ENCODE data around the gene CNNM3. TPM values are rescaled to one million over a fixed set of nuclear protein-coding genes. Genes with fewer than 3 reads are reported as not detected.

CNNM3 gene
- total and polyA plus RNA-seq, 8 donors, result 4.6 to 107 (median 10.8) TPM

DNA sequence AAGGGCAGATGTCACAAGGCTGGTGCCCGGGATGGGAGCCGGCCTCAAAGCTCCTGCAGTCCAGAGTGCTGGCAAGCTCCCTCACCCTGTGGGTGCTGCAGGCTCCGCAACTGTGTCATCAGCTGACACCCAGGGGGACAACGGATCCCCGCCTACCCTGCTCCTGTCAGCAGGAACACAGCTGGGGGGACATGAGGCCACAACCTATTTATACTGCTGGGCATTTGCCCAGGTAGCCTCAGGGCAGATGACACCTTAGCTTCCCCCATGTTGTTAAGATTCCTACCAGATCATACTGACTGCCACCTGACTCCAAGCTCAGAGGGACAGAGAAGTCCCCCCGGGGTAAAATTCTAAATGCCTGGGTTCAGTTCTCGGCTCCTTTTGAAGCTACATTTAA is 26.5 kb downstream of the CNNM3 start:
- Histone ChIP-seq H3K27ac (no peak overlapping the region), H3K9me3 (no peaks in the 10 kb centered on the region), H3K4me3 (no peak overlapping the region), H3K4me1 (peaks cover 11 to 19% (median 17%) of the 10 kb centered on the region in 4 donors), H3K36me3 (peaks cover 6 to 40% (median 28%) of the 10 kb centered on the region in 4 donors), H3K27me3 (no peaks in the 10 kb centered on the region)
- no peak for DNase-seq
- intact Hi-C loops (cut with DNase I; ENCODE audit: low total_unique reads), result no loop called here
- TF ChIP-seq, protein P1, sequence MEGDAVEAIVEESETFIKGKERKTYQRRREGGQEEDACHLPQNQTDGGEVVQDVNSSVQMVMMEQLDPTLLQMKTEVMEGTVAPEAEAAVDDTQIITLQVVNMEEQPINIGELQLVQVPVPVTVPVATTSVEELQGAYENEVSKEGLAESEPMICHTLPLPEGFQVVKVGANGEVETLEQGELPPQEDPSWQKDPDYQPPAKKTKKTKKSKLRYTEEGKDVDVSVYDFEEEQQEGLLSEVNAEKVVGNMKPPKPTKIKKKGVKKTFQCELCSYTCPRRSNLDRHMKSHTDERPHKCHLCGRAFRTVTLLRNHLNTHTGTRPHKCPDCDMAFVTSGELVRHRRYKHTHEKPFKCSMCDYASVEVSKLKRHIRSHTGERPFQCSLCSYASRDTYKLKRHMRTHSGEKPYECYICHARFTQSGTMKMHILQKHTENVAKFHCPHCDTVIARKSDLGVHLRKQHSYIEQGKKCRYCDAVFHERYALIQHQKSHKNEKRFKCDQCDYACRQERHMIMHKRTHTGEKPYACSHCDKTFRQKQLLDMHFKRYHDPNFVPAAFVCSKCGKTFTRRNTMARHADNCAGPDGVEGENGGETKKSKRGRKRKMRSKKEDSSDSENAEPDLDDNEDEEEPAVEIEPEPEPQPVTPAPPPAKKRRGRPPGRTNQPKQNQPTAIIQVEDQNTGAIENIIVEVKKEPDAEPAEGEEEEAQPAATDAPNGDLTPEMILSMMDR (IDR thresholded peaks at IDR 0.05), result no peak
- TF ChIP-seq POLR2A (IDR thresholded peaks at IDR 0.05) (no peak), POLR2AphosphoS5 (IDR thresholded peaks at IDR 0.05) (no peak), EP300 (IDR thresholded peaks at IDR 0.05) (no peak)
- 82 to 93% (median 89%) methylated on average over 6 to 7 of the region's 7 CpGs for WGBS, 5 donors

DNA sequence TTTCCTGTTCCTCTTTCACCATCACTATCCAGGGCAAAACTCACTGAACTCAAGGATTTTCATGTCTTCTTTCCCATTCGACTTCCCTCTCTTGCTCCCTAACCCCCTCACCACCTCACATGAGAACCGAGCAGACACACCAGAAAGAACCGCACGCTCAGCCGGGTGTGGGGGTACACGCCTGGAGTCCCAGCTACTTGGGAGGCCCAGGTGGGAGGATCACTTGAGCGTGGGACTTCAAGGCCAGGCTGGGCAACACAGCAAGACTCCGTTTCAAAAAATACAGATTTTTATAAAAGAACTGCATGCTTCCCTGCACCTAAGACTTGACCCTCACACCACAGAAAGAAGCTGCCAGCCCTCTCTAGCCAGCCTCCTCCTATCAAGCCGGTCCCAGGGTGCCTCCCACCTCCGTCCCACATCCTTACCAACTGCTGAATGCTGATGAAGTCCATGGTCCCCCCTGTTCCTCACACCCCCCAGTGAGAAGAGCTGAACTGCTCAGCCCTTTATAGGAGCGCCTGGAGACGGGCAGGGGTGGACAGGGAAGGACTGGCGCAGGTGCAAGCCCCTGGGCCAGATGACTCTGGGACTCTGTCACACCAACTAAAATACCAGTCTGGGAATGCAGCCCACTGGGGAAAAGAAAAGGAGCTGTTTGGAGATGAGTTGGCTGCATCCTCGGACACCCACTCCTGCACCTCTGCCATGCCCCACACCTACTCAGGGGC is 27.6 kb downstream of the CNNM3 start, which contains the start of gene ANKRD23:
Gene ANKRD23 (minus strand): TSS at position 484 of the 731 bp plus-strand sequence. CDS start 29 bp downstream, at position 455.
- 93 to 97% (median 95%) methylated on average over 13 to 14 of the region's 14 CpGs for WGBS, 5 donors
- no peaks in the 10 kb centered on the region for H3K27me3 ChIP-seq
- no peaks in the 10 kb centered on the region for H3K9me3 ChIP-seq
- intact Hi-C loops (cut with DNase I; ENCODE audit: low total_unique reads), result no loop called here
- DNase-seq, result no peak
- no peak for TF ChIP-seq POLR2A (IDR thresholded peaks at IDR 0.05)
- TF ChIP-seq, protein P1 (IDR thresholded peaks at IDR 0.05), result no peak
- no peak for TF ChIP-seq EP300 (IDR thresholded peaks at IDR 0.05)
- no peak for TF ChIP-seq POLR2AphosphoS5 (IDR thresholded peaks at IDR 0.05)
- no peak within 1 kb of the TSS for H3K27ac ChIP-seq
- no peak within 1 kb of the TSS for H3K4me3 ChIP-seq
- peaks cover 14 to 40% (median 33%) of the 10 kb centered on the region in 4 donors for H3K36me3 ChIP-seq
- peaks cover 11 to 16% (median 15%) of the 10 kb centered on the region in 4 donors for H3K4me1 ChIP-seq

DNA sequence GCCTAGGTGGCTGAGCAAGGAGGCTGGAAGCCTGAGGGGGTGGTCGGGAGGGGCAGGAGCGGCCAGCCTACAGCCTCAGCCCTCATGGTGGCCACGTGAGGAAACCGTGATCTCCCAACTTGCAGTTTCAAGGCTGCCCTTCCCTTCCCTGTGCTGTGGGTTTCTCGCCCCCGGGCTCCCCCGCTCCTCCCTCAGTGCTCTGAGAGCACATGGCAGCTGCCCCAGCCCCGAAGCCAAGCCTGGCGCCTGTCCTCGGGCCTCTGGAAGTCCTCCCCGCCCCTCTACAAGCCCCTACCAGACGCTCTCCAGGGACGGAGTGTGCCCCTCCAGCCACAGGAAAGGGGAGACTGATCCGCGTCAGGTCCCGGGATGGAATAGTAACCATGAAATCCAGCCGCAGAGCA is 28.3 kb downstream of the CNNM3 start:
- 86 to 92% (median 88%) methylated on average over 11 to 17 of the region's 17 CpGs for WGBS, 5 donors
- TF ChIP-seq, protein P1 (IDR thresholded peaks at IDR 0.05), result no peak
- TF ChIP-seq POLR2A (IDR thresholded peaks at IDR 0.05) (no peak), POLR2AphosphoS5 (IDR thresholded peaks at IDR 0.05) (no peak), EP300 (IDR thresholded peaks at IDR 0.05) (no peak)
- Histone ChIP-seq H3K9me3 (no peaks in the 10 kb centered on the region), H3K36me3 (peaks cover 14 to 47% (median 40%) of the 10 kb centered on the region in 4 donors), H3K4me1 (peaks cover 5 to 9% (median 8%) of the 10 kb centered on the region in 4 donors), H3K4me3 (no peak overlapping the region), H3K27me3 (no peaks in the 10 kb centered on the region), H3K27ac (no peak overlapping the region)
- intact Hi-C loops (cut with DNase I; ENCODE audit: low total_unique reads), result no loop called here
- DNase-seq, result no peak

DNA sequence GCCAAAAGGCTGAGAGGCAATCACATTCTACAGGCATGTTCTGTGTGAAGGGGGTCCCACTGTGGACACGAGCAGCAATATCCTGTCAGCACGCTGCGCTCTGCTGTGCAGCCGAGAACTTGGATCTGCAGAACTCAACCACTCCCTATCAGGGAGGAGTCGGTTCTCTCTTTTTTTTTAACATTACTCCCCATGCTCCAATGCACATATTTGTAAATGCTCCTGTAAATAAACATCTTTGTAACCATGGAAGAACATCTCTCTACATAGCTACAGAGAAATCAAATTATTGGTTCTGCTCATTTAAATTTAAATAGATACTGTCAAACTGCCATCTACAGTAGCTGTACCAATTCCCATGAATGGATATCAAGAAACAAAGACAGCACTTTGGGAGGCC is 30.8 kb downstream of the CNNM3 start:
- 88 to 97% (median 91%) methylated on average over 5 of the region's 5 CpGs for WGBS, 5 donors
- DNase-seq, result no peak
- TF ChIP-seq EP300 (IDR thresholded peaks at IDR 0.05) (no peak), POLR2A (IDR thresholded peaks at IDR 0.05) (no peak), POLR2AphosphoS5 (IDR thresholded peaks at IDR 0.05) (no peak)
- TF ChIP-seq, protein P1 (IDR thresholded peaks at IDR 0.05), result no peak
- Histone ChIP-seq H3K9me3 (no peaks in the 10 kb centered on the region), H3K36me3 (peaks cover 35 to 63% (median 57%) of the 10 kb centered on the region in 4 donors), H3K4me3 (no peak overlapping the region), H3K27ac (no peak overlapping the region), H3K27me3 (no peaks in the 10 kb centered on the region), H3K4me1 (no peaks in the 10 kb centered on the region)
- intact Hi-C loops (cut with DNase I; ENCODE audit: low total_unique reads), result no loop called here
